Keratinocyte (primary cell): ENCODE data around the gene SND1.

Experiments
- CTCF ChIP-seq, 3 experiments: IDR thresholded peaks in 1 of 3; conservative IDR thresholded peaks in 1 of 3; optimal IDR thresholded peaks in 1 of 3; 2 replicates in 2 of 3; 3 replicates in 1 of 3; pipeline versions ENCODE3 to v1.5.1; 2011; ENCODE audit warnings: low read length in 3 of 3, mild to moderate bottlenecking in 3 of 3, moderate library complexity in 2 of 3, control low read depth in 1 of 3, inconsistent platforms in 1 of 3; ENCODE audit not compliant: insufficient read depth in 2 of 3; ENCODE audit errors: extremely low read depth in 1 of 3
- EZH2 ChIP-seq: IDR thresholded peaks from one replicate; pipeline ENCODE4 v1.6.1; 2012; ENCODE audit warnings: inconsistent platforms, mild to moderate bottlenecking, low read length, moderate library complexity

- TF ChIP-seq CTCF (optimal IDR thresholded peaks at IDR 0.05 in 1 of 3, IDR thresholded peaks at IDR 0.05 in 1 of 3, conservative IDR thresholded peaks at IDR 0.05 in 1 of 3; ENCODE audit: extremely low read depth in 1 of 3, insufficient read depth in 2 of 3, low read length in 3 of 3) (no peak), EZH2 (no peak)
Observed at GRCh38 chr7:128045766-128046165, 393.8 kb downstream of the SND1 start.
